ENCODE measurements around the gene STAT6. TPM values are rescaled to one million over a fixed set of nuclear protein-coding genes. Genes with fewer than 3 reads are reported as not detected.

STAT6 gene
- total RNA-seq, 1 donor from 2014 or later = 12.9 TPM

- Histone ChIP-seq H3K79me2 (ENCODE audit: low read depth) (peaks cover 9% of the 10 kb centered on the region), H3K36me3 (no peaks in the 10 kb centered on the region), H3K27me3 (no peaks in the 10 kb centered on the region), H3K4me2 (no peak overlapping the region), H3K9ac (no peak overlapping the region), H3F3A (ENCODE audit: low read depth) (no peaks in the 10 kb centered on the region), H3K27ac (no peak overlapping the region), H3K4me1 (no peaks in the 10 kb centered on the region), H4K20me1 (ENCODE audit: low read depth) (peaks cover 52% of the 10 kb centered on the region), H2AFZ (replicated peaks) (no peak overlapping the region), H3K4me3 (no peak overlapping the region), H3K9me3 (ENCODE audit: low read depth) (no peaks in the 10 kb centered on the region)
- Mint-ChIP-seq H3K4me3 (no peak overlapping the region), H3K27ac (peak overlapping the region; percentile 74), H3K27me3 (ENCODE audit: insufficient read depth, low read depth) (no peaks in the 10 kb centered on the region), H3K36me3 (peaks cover 33% of the 10 kb centered on the region), H3K9me3 (no peaks in the 10 kb centered on the region), H3K4me1 (peaks cover 39% of the 10 kb centered on the region)
- DNase-seq (ENCODE audit: low spot score) = no peak
- TF ChIP-seq EZH2 (IDR thresholded peaks at IDR 0.05) (no peak), CTCF (IDR thresholded peaks at IDR 0.05) (no peak), EZH2phosphoT487 (IDR thresholded peaks at IDR 0.05) (no peak)
These were observed 31.0 kb upstream of the STAT6 start for GRCh38 chr12:57142121-57142520.

- peaks cover 33% of the 10 kb centered on the region for H3K36me3 Mint-ChIP-seq
- no peaks in the 10 kb centered on the region for H3K27me3 ChIP-seq
- no peak overlapping the region for H3K4me3 ChIP-seq
- H3K9me3 ChIP-seq (ENCODE audit: low read depth) = no peaks in the 10 kb centered on the region
- peaks cover 53% of the 10 kb centered on the region for H4K20me1 ChIP-seq (ENCODE audit: low read depth)
- TF ChIP-seq EZH2 (IDR thresholded peaks at IDR 0.05) = no peak
- TF ChIP-seq CTCF (IDR thresholded peaks at IDR 0.05) = no peak
- TF ChIP-seq EZH2phosphoT487 (IDR thresholded peaks at IDR 0.05) = no peak
- no peak overlapping the region for H3K27ac ChIP-seq
- H3K9ac ChIP-seq = no peak overlapping the region
- no peak overlapping the region for H3K4me2 ChIP-seq
- no peak for DNase-seq (ENCODE audit: low spot score)
- H3K27ac Mint-ChIP-seq = no peak overlapping the region
- H3K79me2 ChIP-seq (ENCODE audit: low read depth) = peaks cover 18% of the 10 kb centered on the region
- no peaks in the 10 kb centered on the region for H3K9me3 Mint-ChIP-seq
- H3K4me1 Mint-ChIP-seq = peaks cover 41% of the 10 kb centered on the region
- H3K27me3 Mint-ChIP-seq (ENCODE audit: insufficient read depth, low read depth) = no peaks in the 10 kb centered on the region
- H3K4me1 ChIP-seq = peaks cover 2% of the 10 kb centered on the region
- no peaks in the 10 kb centered on the region for H3F3A ChIP-seq (ENCODE audit: low read depth)
- no peak overlapping the region for H3K4me3 Mint-ChIP-seq
- no peaks in the 10 kb centered on the region for H3K36me3 ChIP-seq
- H2AFZ ChIP-seq (replicated peaks) = no peak overlapping the region
These were observed 30.1 kb upstream of the STAT6 start for GRCh38 chr12:57141249-57141648.

- DNase-seq (ENCODE audit: low spot score) = no peak
- H3K4me1 ChIP-seq = peaks cover 14% of the 10 kb centered on the region
- Mint-ChIP-seq H3K36me3 (peaks cover 26% of the 10 kb centered on the region), H3K4me3 (no peak overlapping the region), H3K4me1 (peaks cover 44% of the 10 kb centered on the region), H3K27ac (no peak overlapping the region), H3K27me3 (ENCODE audit: insufficient read depth, low read depth) (no peaks in the 10 kb centered on the region), H3K9me3 (no peaks in the 10 kb centered on the region)
- no peak overlapping the region for H2AFZ ChIP-seq (replicated peaks)
- TF ChIP-seq EZH2 (IDR thresholded peaks at IDR 0.05) (no peak), EZH2phosphoT487 (IDR thresholded peaks at IDR 0.05) (no peak), CTCF (IDR thresholded peaks at IDR 0.05) (no peak)
- H3K9me3 ChIP-seq (ENCODE audit: low read depth) = no peaks in the 10 kb centered on the region
- H3K27ac ChIP-seq = no peak overlapping the region
- H3K79me2 ChIP-seq (ENCODE audit: low read depth) = peaks cover 30% of the 10 kb centered on the region
- H3K4me3 ChIP-seq = no peak overlapping the region
- H3K36me3 ChIP-seq = no peaks in the 10 kb centered on the region
- H3K4me2 ChIP-seq = no peak overlapping the region
- peaks cover 54% of the 10 kb centered on the region for H4K20me1 ChIP-seq (ENCODE audit: low read depth)
- no peaks in the 10 kb centered on the region for H3K27me3 ChIP-seq
- no peak overlapping the region for H3K9ac ChIP-seq
- peaks cover 6% of the 10 kb centered on the region for H3F3A ChIP-seq (ENCODE audit: low read depth)
These were observed 28.9 kb upstream of the STAT6 start for GRCh38 chr12:57139796-57140649.

All from neural progenitor cell (in vitro differentiated cells).